HG03469 (cell line): Measurements from ENCODE around the gene NOX5.

ENCODE experiments used
- ATAC-seq: cut with Tn5 transposase; IDR thresholded peaks from one replicate; pipeline ENCODE4 v1.9.1; 2021; ENCODE audit warnings: mild to moderate bottlenecking, moderate library complexity, moderate number of reproducible peaks; ENCODE audit not compliant: unreplicated experiment

The NOX5 gene

GRCh38 chr15:69096196-69096595 is 81.7 kb downstream of the NOX5 start:
- no peak for ATAC-seq

- ATAC-seq = no peak
Observed at GRCh38 chr15:69096626-69097025, 82.1 kb downstream of the NOX5 start.

GRCh38 chr15:69098771-69099170 is 84.3 kb downstream of the NOX5 start:
- ATAC-seq = no peak

GRCh38 chr15:69099941-69100340 is 85.4 kb downstream of the NOX5 start:
- ATAC-seq = no peak

GRCh38 chr15:69100821-69101220 is 86.3 kb downstream of the NOX5 start:
- ATAC-seq = no peak

GRCh38 chr15:69104050-69104750 is 89.7 kb downstream of the NOX5 start:
- no peak for ATAC-seq

- no peak for ATAC-seq
Observed at GRCh38 chr15:69105451-69105985, 91.0 kb downstream of the NOX5 start.

- no peak for ATAC-seq
Observed at GRCh38 chr15:69107025-69107620, 92.6 kb downstream of the NOX5 start.
